Heart right ventricle (tissue), 16 donors: ENCODE results near the gene RAD51. TPM values are rescaled to one million over a fixed set of nuclear protein-coding genes. Genes with fewer than 3 reads are reported as not detected.

ENCODE experiments used
- ATAC-seq, 8 donors: fragments of 200-7000 bp; cut with Tn5 transposase; one replicate each; pipeline ENCODE4 v1.9.1; 2020; ENCODE audit warnings: mild to moderate bottlenecking in 8 of 8, moderate library complexity in 8 of 8, moderate number of reproducible peaks in 1 of 8
- DNase-seq, 2 donors: peaks; one replicate each; pipeline ENCODE4 v3.0.0-alpha.2; 2020
- H3K27ac ChIP-seq, 10 donors: fragments of 200-600 bp; sonication (generic) in 2 of 10; one replicate each; pipeline versions ENCODE4 v1.5.0 to v1.8.0; 2020 to 2022; ENCODE audit warnings: mild to moderate bottlenecking in 3 of 10
- H3K27me3 ChIP-seq, 7 donors: fragments of 200-600 bp; one replicate each; pipeline ENCODE4 v1.8.0; 2021 to 2022; ENCODE audit warnings: mild to moderate bottlenecking in 2 of 7
- H3K36me3 ChIP-seq, 9 donors: fragments of 200-600 bp; sonication (generic) in 1 of 9; one replicate each; pipeline versions ENCODE4 v1.5.0 to v1.8.0; 2020 to 2022; ENCODE audit warnings: mild to moderate bottlenecking in 2 of 9
- H3K4me1 ChIP-seq, 9 donors: fragments of 200-600 bp; sonication (generic) in 1 of 9; one replicate each; pipeline versions ENCODE4 v1.5.0 to v1.8.0; 2020 to 2022; ENCODE audit warnings: mild to moderate bottlenecking in 4 of 9
- H3K4me3 ChIP-seq, 10 donors: fragments of 200-600 bp; sonication (generic) in 2 of 10; one replicate each; pipeline versions ENCODE4 v1.5.0 to v1.8.0; 2020 to 2022; ENCODE audit warnings: mild to moderate bottlenecking in 7 of 10, moderate library complexity in 2 of 10
- H3K9me3 ChIP-seq, 11 donors: fragments of 200-600 bp in 10 of 11; sonication (generic) in 2 of 11; one replicate each; pipeline versions ENCODE4 v1.5.0 to v1.8.0; 2013 to 2022; ENCODE audit warnings: mild to moderate bottlenecking in 2 of 11, control low read depth in 1 of 11, moderate library complexity in 1 of 11
- WGBS, 2 donors: extraction: QIAGEN DNeasy Blood & Tissue Kit; methylation state at CpG; one replicate each; pipeline ENCODE4 v1.1.7; 2013; ENCODE audit warnings: inconsistent platforms in 1 of 2; 5-methylcytosine and 5-hydroxymethylcytosine counted together
- intact Hi-C, 10 donors: fragments of 100-400 bp; cut with DNase I; formaldehyde crosslinking; loops; one replicate each; pipeline versions ENCODE4 v1.11.1 to v1.14.2; 2022
- polyA plus RNA-seq, 2 donors: library from polyadenylated mRNA; stranded (reverse); fragments of 200-250 nt; gene quantifications; one replicate each; pipeline ENCODE4 v1.2.3, GENCODE V29; 2013
- total RNA-seq, 10 donors: library from RNA; stranded (reverse); fragmentation: NEBNext Ultra II Directional in 3 of 10; extraction: Animal tissue kit (Norgen Biotek cat#: 25700) in 3 of 10; gene quantifications; one replicate each; pipeline versions ENCODE4 v1.2.1 to v1.2.4, GENCODE V29; 2021 to 2023
- TF ChIP-seq, protein P1 (sequence below), 9 donors: fragments of 200-600 bp; sonication (generic) in 2 of 9; IDR thresholded peaks; one replicate each; pipeline versions ENCODE4 v1.5.0 to v1.8.0; 2021 to 2022; ENCODE audit warnings: antibody characterized with exemption in 9 of 9, mild to moderate bottlenecking in 5 of 9, moderate library complexity in 1 of 9
- donor health status: Arrhythmogenic right ventricular cardiomyopathy.
- donor health status: ischemic (EF 13 %, LVEDD 7.1; RV severe dilation, severe dysfunction).
- donor health status: healthy with polysubstance abuse.
- donor health status: DM: no; HTN: yes; CAD: no.
- donor health status: DM: no; HTN: no; CAD: no.
- donor health status: ischemic (EF 25% LVEDD 6.9; RV normal size, moderate dysfunction).
- donor health status: ischemic (EF 25% LVEDD 5.7; RV mildly dilated, moderate dysfunction).
- donor health status: healthy.
- donor health status: DM: yes; HTN: yes; CAD: no.
- donor health status: Ischemic cardiomyopathy.
- donor health status: ischemic (EF 35%, LVEDD 5.7; RV mildly dilated, moderate dysfunction).
- donor health status: nonischemic (EF 11% LVEDD 7.7; RV severe dilation, severe dysfunction).
- donor health status: DM: yes; HTN: yes; CAD: no.
- donor health status: PGD.
- donor health status: ischemic (EF 29% LVEDD 5.4; RV normal size, mild dysfunction).
- donor health status: nonischemic (EF 23%, LVEDD 6.1; RV moderate dilation, normal function).

The RAD51 gene
- total and polyA plus RNA-seq, 12 donors, result 0.30 to 3.6 (median 0.61) TPM; not detected in 1

- H3K4me1 ChIP-seq, result peaks cover 0 to 27% (median 10%) of the 10 kb centered on the region in 9 donors
- H3K36me3 ChIP-seq, result peaks cover 0 to 88% (median 46%) of the 10 kb centered on the region in 9 donors
- no peak overlapping the region for H3K4me3 ChIP-seq
- H3K27ac ChIP-seq, result no peak overlapping the region
- WGBS, 2 donors, result 87 to 88% methylated on average over 13 of the region's 13 CpGs
- no peaks in the 10 kb centered on the region for H3K27me3 ChIP-seq
- ATAC-seq, result no peak
- intact Hi-C loops, result loop anchor here in 1 of 10 donors (10.0 kb wide), 1 partner anchor 97 kb away; no protein-coding TSS in a partner anchor
- TF ChIP-seq, protein P1, sequence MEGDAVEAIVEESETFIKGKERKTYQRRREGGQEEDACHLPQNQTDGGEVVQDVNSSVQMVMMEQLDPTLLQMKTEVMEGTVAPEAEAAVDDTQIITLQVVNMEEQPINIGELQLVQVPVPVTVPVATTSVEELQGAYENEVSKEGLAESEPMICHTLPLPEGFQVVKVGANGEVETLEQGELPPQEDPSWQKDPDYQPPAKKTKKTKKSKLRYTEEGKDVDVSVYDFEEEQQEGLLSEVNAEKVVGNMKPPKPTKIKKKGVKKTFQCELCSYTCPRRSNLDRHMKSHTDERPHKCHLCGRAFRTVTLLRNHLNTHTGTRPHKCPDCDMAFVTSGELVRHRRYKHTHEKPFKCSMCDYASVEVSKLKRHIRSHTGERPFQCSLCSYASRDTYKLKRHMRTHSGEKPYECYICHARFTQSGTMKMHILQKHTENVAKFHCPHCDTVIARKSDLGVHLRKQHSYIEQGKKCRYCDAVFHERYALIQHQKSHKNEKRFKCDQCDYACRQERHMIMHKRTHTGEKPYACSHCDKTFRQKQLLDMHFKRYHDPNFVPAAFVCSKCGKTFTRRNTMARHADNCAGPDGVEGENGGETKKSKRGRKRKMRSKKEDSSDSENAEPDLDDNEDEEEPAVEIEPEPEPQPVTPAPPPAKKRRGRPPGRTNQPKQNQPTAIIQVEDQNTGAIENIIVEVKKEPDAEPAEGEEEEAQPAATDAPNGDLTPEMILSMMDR (IDR thresholded peaks at IDR 0.05), result no peak
- no peaks in the 10 kb centered on the region for H3K9me3 ChIP-seq
- DNase-seq, result no peak
Measured at GRCh38 chr15:40772014-40772413, 77.0 kb downstream of the RAD51 start.

DNA sequence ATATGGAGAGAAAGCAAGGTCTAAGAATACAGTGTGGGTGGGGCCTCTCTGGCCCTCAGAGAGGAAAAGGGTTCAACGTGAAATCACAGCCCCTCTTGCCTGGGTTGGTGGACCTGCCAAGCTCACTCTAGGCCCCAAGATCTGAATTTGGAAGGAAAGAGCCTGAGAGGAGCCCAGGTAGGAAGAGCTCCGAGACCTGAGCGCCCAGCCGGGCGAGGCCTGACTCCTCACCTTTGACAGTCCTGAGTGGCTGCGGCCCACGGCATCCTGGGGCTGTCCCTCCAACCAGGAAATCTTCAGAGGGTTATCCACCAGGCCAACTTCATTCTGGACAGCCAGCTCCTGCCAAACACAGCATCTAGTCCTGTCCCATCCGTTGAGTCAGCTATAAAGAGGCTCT, 78.5 kb downstream of the RAD51 start:
- intact Hi-C loops, result loop anchor here in 1 of 10 donors (10.0 kb wide), 1 partner anchor 99 kb away; no protein-coding TSS in a partner anchor
- TF ChIP-seq, protein P1 (IDR thresholded peaks at IDR 0.05), result no peak
- no peak for DNase-seq
- 91 to 93% methylated on average over 8 of the region's 8 CpGs for WGBS, 2 donors
- Histone ChIP-seq H3K9me3 (no peaks in the 10 kb centered on the region), H3K36me3 (peaks cover 0 to 88% (median 58%) of the 10 kb centered on the region in 9 donors), H3K4me1 (peaks cover 0 to 28% (median 10%) of the 10 kb centered on the region in 9 donors), H3K27ac (no peak overlapping the region), H3K4me3 (no peak overlapping the region), H3K27me3 (no peaks in the 10 kb centered on the region)
- ATAC-seq, result no peak

- Histone ChIP-seq H3K4me3 (no peak overlapping the region), H3K9me3 (no peaks in the 10 kb centered on the region), H3K4me1 (peaks cover 0 to 24% (median 7%) of the 10 kb centered on the region in 9 donors), H3K27me3 (no peaks in the 10 kb centered on the region), H3K36me3 (peaks cover 0 to 92% (median 62%) of the 10 kb centered on the region in 9 donors), H3K27ac (no peak overlapping the region)
- 91 to 93% methylated on average over 6 of the region's 6 CpGs for WGBS, 2 donors
- TF ChIP-seq, protein P1 (IDR thresholded peaks at IDR 0.05), result no peak
- DNase-seq (no peak), ATAC-seq (no peak)
- intact Hi-C loops, result loop anchor here in 1 of 10 donors (10.0 kb wide), 1 partner anchor 99 kb away; no protein-coding TSS in a partner anchor
Measured at GRCh38 chr15:40773902-40774301, 78.9 kb downstream of the RAD51 start.

DNA sequence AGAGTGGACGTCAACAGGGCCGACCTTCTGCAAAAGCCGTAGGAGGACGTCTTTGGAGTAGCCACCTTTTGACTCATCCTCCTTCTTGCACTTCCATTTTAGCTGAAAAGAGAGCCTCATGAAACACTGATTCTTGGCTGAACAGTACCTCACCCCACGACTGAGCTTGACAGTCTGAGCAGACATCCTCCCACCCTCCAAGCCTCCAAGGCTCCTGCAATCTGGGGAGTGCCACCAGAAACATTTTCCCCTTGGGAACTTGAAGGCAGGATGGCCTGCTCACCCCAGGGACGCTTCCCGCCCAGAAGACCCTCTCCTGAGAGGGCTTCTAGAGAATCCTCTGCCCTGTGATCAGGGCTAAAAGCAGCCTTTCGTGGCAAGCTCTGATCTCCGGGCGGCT, 80.0 kb downstream of the RAD51 start:
- Histone ChIP-seq H3K27ac (no peak overlapping the region), H3K9me3 (no peaks in the 10 kb centered on the region), H3K4me1 (peaks cover 0 to 13% (median 0%) of the 10 kb centered on the region in 9 donors), H3K4me3 (no peak overlapping the region), H3K36me3 (peaks cover 0 to 99% (median 66%) of the 10 kb centered on the region in 9 donors), H3K27me3 (no peaks in the 10 kb centered on the region)
- TF ChIP-seq, protein P1 (IDR thresholded peaks at IDR 0.05), result no peak
- DNase-seq (no peak), ATAC-seq (no peak)
- intact Hi-C loops, result loop anchor here in 1 of 10 donors (10.0 kb wide), 1 partner anchor 100 kb away; no protein-coding TSS in a partner anchor
- 92 to 96% methylated on average over 10 of the region's 10 CpGs for WGBS, 2 donors
